ENCODE results near the gene CACNA1D. TPM values are rescaled to one million over a fixed set of nuclear protein-coding genes. Genes with fewer than 3 reads are reported as not detected.

The CACNA1D gene
- polyA plus RNA-seq, 1 experiment, result 0.15 TPM

DNA sequence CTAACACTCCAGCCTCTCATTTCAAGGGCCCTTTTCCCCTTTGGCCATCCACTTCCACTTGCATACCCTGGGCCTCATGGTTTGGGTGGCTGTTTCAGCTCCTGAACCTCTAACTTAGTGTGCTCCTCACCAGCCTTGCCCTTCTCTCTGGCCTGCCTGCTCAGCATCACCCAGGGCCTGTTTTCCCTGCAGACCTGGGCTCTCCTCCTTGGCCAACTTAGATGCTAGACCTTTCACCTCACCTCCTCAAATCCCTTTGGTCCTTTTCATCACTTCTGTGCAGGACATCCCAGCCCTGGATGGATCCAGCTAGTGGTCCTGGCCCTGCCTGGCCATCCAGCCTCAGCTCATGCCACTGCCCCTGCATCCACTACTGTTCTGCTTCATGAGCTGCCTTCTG lies 95.4 kb downstream of the CACNA1D start:
- ChIA-PET CTCF (no interaction called here), POLR2A (no interaction called here)
- H3K27me3 ChIP-seq (ENCODE audit: control insufficient read depth, insufficient read depth, low read length), result no peaks in the 10 kb centered on the region
- no peaks in the 10 kb centered on the region for H3K36me3 ChIP-seq (ENCODE audit: control insufficient read depth, insufficient read depth, low read length)
- no peak for DNase-seq (ENCODE audit: low read depth)
- no peak for TF ChIP-seq CTCF (IDR thresholded peaks at IDR 0.05; ENCODE audit: insufficient read depth, low read depth, low read length)
- no peak overlapping the region for H3K4me3 ChIP-seq (ENCODE audit: low read depth, low read length)

DNA sequence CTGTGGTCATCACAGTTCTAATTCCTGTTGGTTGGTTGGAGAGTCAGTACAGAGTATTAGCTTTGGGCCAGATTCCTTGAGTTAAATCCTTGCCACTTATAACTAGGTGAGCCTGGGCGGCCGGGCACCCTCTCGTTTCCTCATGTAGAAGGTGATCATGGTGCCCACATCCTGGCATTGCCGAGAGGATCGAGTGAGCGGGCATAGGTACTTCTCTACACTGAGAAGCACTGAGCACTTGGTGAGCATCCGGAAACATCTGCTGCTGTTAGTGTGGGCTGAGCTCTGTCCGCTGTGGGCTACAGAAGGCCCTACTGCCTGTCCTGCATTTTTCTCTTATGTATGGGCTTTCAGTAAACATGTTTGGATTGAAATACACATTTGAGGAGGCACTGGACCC lies 96.2 kb downstream of the CACNA1D start:
- no peak for DNase-seq (ENCODE audit: low read depth)
- ChIA-PET POLR2A (no interaction called here), CTCF (no interaction called here)
- no peak for TF ChIP-seq CTCF (IDR thresholded peaks at IDR 0.05; ENCODE audit: insufficient read depth, low read depth, low read length)
- Histone ChIP-seq H3K4me3 (ENCODE audit: low read depth, low read length) (no peak overlapping the region), H3K27me3 (ENCODE audit: control insufficient read depth, insufficient read depth, low read length) (no peaks in the 10 kb centered on the region), H3K36me3 (ENCODE audit: control insufficient read depth, insufficient read depth, low read length) (no peaks in the 10 kb centered on the region)

- CTCF ChIA-PET, result interaction anchor here (1.5 kb wide), 1 partner anchor 10 kb away, joined by 5 read pairs; no protein-coding TSS in a partner anchor
Observed at GRCh38 chr3:53591646-53592045, 97.2 kb downstream of the CACNA1D start.

DNA sequence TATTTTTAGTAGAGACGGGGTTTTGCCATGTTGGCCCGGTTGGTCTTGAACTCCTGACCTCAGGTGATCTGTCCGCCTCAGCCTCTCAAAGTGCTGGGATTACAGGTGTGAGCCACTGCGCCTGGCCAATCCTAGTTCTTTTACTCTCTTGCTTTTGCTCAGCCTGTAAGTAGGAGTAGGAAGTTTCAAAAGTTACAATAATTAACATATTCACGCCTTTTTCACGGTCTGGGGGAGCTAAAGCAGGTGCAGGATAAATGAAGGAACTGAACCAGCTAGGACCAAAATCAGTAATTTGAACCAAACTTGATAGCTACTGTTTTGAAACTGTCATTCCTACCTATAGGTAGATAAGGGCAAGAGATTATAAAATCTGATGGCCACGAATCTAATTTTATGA lies 98.5 kb downstream of the CACNA1D start:
- CTCF ChIA-PET, result no interaction called here

More at GRCh38 chr3:53591646-53592045, 97.2 kb downstream of the CACNA1D start:
- H3K36me3 ChIP-seq (ENCODE audit: control insufficient read depth, insufficient read depth, low read length), result no peaks in the 10 kb centered on the region
- POLR2A ChIA-PET, result no interaction called here
- no peaks in the 10 kb centered on the region for H3K27me3 ChIP-seq (ENCODE audit: control insufficient read depth, insufficient read depth, low read length)
- no peak overlapping the region for H3K4me3 ChIP-seq (ENCODE audit: low read depth, low read length)
- no peak for TF ChIP-seq CTCF (IDR thresholded peaks at IDR 0.05; ENCODE audit: insufficient read depth, low read depth, low read length)
- no peak for DNase-seq (ENCODE audit: low read depth)

DNA sequence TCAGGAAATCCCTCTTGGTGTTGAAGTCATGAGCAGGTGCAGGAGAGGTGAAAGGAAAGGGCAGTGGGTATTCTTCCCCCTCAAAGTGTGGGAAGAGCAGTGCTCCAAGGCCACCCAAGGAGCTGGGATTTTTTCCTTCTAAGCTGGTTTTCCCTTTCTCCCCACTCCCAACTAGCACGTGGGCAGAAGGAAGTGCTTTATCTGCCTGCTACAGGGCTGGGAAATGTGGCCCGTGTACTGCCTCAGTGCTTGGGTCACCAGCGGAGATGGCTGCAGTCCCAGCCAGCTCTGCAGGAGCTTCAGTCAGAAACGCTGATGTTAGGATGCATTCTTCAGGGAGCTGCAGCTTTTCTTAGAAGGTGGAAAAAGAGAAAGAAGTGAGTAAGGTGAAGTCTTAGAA lies 99.2 kb downstream of the CACNA1D start:
- DNase-seq (ENCODE audit: low read depth), result no peak
- ChIA-PET CTCF (no interaction called here), POLR2A (no interaction called here)
- no peaks in the 10 kb centered on the region for H3K27me3 ChIP-seq (ENCODE audit: control insufficient read depth, insufficient read depth, low read length)
- no peak for TF ChIP-seq CTCF (IDR thresholded peaks at IDR 0.05; ENCODE audit: insufficient read depth, low read depth, low read length)
- H3K36me3 ChIP-seq (ENCODE audit: control insufficient read depth, insufficient read depth, low read length), result no peaks in the 10 kb centered on the region
- H3K4me3 ChIP-seq (ENCODE audit: low read depth, low read length), result no peak overlapping the region

More for the DNA sequence above, 98.5 kb downstream of the CACNA1D start:
- H3K36me3 ChIP-seq (ENCODE audit: control insufficient read depth, insufficient read depth, low read length), result no peaks in the 10 kb centered on the region
- POLR2A ChIA-PET, result no interaction called here
- no peaks in the 10 kb centered on the region for H3K27me3 ChIP-seq (ENCODE audit: control insufficient read depth, insufficient read depth, low read length)
- H3K4me3 ChIP-seq (ENCODE audit: low read depth, low read length), result no peak overlapping the region
- no peak for DNase-seq (ENCODE audit: low read depth)
- no peak for TF ChIP-seq CTCF (IDR thresholded peaks at IDR 0.05; ENCODE audit: insufficient read depth, low read depth, low read length)
